OCI-LY7 (cell line): Measurements from ENCODE around the gene SERPINA4. TPM values are rescaled to one million over a fixed set of nuclear protein-coding genes. Genes with fewer than 3 reads are reported as not detected.

ENCODE experiments used
- BruUV-seq: library from RNA; stranded (reverse); fragments of 400-500 nt; replicated peaks from 2 replicates; lab custom pipeline; 2021; lab: Mats Ljungman, UMichigan
- CTCF ChIA-PET: fragments of 300-600 bp; sonication (Branson Sonifier 250); formaldehyde crosslinking; loops from one replicate; lab custom pipeline; 2022; ENCODE audit warnings: antibody characterized with exemption; ENCODE audit not compliant: unreplicated experiment; lab: Charles Lee
- POLR2A ChIA-PET: fragments of 300-600 bp; sonication (Branson Sonifier 250); formaldehyde crosslinking; loops from one replicate; lab custom pipeline; 2022; ENCODE audit warnings: antibody characterized with exemption; lab: Charles Lee
- DNase-seq: peaks from one replicate; pipeline ENCODE4 v3.0.0-alpha.2; 2015; ENCODE audit warnings: low spot score
- H2AFZ ChIP-seq: fragments of 200-600 bp; sonication (generic), shearing (Covaris generic); 2 replicates; pipeline ENCODE4 v1.6.1; 2014; ENCODE audit warnings: mild to moderate bottlenecking, antibody characterized with exemption, low read length, moderate library complexity
- H3K27ac ChIP-seq: fragments of 200-600 bp; sonication (generic); 2 replicates; pipeline ENCODE4 v1.5.1; 2014; ENCODE audit warnings: mixed run types, low read depth, mild to moderate bottlenecking, moderate library complexity, low read length, inconsistent platforms; ENCODE audit not compliant: poor library complexity, severe bottlenecking
- H3K36me3 ChIP-seq: fragments of 200-600 bp; sonication (generic); 2 replicates; pipeline ENCODE4 v1.6.1; 2014; ENCODE audit warnings: mild to moderate bottlenecking, antibody characterized with exemption, low read length, moderate library complexity, mixed read lengths; ENCODE audit not compliant: insufficient read depth
- H3K4me1 ChIP-seq: fragments of 200-600 bp; sonication (generic); 2 replicates; pipeline ENCODE4 v1.5.1; 2014; ENCODE audit warnings: mild to moderate bottlenecking, low read length; ENCODE audit not compliant: insufficient read depth, poor library complexity, severe bottlenecking
- H3K4me2 ChIP-seq: fragments of 200-600 bp; sonication (generic); 2 replicates; pipeline ENCODE4 v1.6.1; 2014; ENCODE audit warnings: mild to moderate bottlenecking, low read length
- H3K4me3 ChIP-seq: fragments of 200-600 bp; sonication (generic); 2 replicates; pipeline ENCODE4 v1.5.1; 2014; ENCODE audit warnings: mild to moderate bottlenecking, low read depth, low read length; ENCODE audit not compliant: poor library complexity, severe bottlenecking
- H3K79me2 ChIP-seq: fragments of 200-600 bp; sonication (generic); 2 replicates; pipeline ENCODE4 v1.6.1; 2016; ENCODE audit warnings: low read depth, mild to moderate bottlenecking, low read length, moderate library complexity, mixed read lengths; ENCODE audit not compliant: insufficient read depth
- H3K9me2 ChIP-seq: fragments of 200-600 bp; sonication (generic); 2 replicates; pipeline ENCODE4 v1.6.1; 2016; ENCODE audit warnings: mild to moderate bottlenecking, low read length, mixed read lengths; ENCODE audit not compliant: insufficient read depth
- H3K9me3 ChIP-seq: fragments of 200-600 bp; sonication (generic); 2 replicates; pipeline ENCODE4 v1.6.1; 2014; ENCODE audit warnings: mild to moderate bottlenecking, mixed run types, low read length, mixed read lengths
- H4K20me1 ChIP-seq: fragments of 200-600 bp; sonication (generic); 2 replicates; pipeline ENCODE4 v1.6.1; 2014; ENCODE audit warnings: mild to moderate bottlenecking, antibody characterized with exemption, low read length, moderate library complexity, mixed read lengths; ENCODE audit not compliant: insufficient read depth
- EZH2phosphoT487 ChIP-seq: fragments of 200-600 bp; sonication (generic); IDR thresholded peaks from 2 replicates; pipeline ENCODE4 v1.6.1; 2018; ENCODE audit warnings: low read depth, borderline replicate concordance, mild to moderate bottlenecking, mixed run types, antibody characterized with exemption, low read length, moderate library complexity, mixed read lengths
- intact Hi-C: fragments of 100-400 bp; cut with micrococcal nuclease; formaldehyde crosslinking; loops from one replicate; pipeline ENCODE4 v1.10.0; 2022; ENCODE audit not compliant: unreplicated experiment
- total RNA-seq, 2 experiments: library from RNA; depleted of rRNA in 1 of 2; stranded (reverse); fragments of >200 nt in 1 of 2; shearing (Covaris generic) in 1 of 2; gene quantifications; 2 replicates each; pipeline ENCODE4 v1.2.3, GENCODE V29; 2014 to 2022
- TF ChIP-seq, protein P1 (sequence below): fragments of 200-600 bp; sonication (generic); conservative IDR thresholded peaks from 2 replicates; pipeline ENCODE4 v1.5.1; 2014; ENCODE audit warnings: mild to moderate bottlenecking, antibody characterized with exemption, low read length, moderate library complexity, mixed read lengths

SERPINA4 gene
- total RNA-seq, 2 experiments from 2014 or later, result not detected

DNA sequence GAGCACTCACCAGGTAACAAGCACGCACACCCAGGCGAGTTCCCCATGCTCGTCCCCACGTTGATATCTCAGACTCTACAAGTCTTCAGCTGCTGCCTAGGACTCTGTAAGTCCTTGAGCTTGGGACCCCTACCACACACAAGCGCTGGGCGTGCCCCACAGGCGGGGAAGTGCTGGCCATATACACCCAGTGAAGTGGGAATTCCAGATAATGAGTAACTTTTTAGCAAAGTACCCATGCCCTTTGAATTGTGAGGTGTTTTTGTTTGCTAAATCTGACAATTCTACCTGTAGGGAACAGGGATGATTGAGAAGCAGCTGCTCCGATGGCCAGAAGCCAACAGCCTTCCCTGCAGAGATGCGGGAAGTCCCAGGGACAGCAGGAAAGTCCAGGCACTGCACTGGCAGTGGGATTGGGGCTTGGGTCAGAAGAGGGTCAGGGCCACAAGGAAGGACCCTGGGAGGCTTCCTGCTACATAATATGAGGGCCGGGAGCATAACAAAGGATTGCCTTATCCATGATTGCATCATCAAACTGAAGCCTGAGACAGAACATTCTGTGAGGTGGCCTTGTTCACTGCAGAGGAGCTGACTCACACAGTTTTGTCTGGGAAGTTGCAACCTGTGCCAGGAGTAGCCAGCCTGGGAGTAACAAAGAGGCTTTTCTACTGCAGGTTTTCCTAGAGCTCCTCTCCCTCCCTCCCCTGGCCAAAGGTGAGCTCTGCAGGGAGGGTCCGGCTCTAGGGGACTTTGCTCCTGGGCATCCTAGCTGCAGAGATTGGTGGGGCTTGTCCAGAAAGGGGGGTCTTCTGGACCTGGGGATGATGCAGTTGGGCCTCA lies 37.8 kb downstream of the SERPINA4 start:
- Histone ChIP-seq H3K79me2 (no peaks in the 10 kb centered on the region), H3K36me3 (no peaks in the 10 kb centered on the region), H3K4me2 (no peak overlapping the region), H3K4me1 (no peaks in the 10 kb centered on the region), H4K20me1 (no peaks in the 10 kb centered on the region), H3K9me2 (no peaks in the 10 kb centered on the region), H2AFZ (no peak overlapping the region), H3K27ac (no peak overlapping the region), H3K4me3 (no peak overlapping the region), H3K9me3 (no peaks in the 10 kb centered on the region)
- TF ChIP-seq, protein P1, sequence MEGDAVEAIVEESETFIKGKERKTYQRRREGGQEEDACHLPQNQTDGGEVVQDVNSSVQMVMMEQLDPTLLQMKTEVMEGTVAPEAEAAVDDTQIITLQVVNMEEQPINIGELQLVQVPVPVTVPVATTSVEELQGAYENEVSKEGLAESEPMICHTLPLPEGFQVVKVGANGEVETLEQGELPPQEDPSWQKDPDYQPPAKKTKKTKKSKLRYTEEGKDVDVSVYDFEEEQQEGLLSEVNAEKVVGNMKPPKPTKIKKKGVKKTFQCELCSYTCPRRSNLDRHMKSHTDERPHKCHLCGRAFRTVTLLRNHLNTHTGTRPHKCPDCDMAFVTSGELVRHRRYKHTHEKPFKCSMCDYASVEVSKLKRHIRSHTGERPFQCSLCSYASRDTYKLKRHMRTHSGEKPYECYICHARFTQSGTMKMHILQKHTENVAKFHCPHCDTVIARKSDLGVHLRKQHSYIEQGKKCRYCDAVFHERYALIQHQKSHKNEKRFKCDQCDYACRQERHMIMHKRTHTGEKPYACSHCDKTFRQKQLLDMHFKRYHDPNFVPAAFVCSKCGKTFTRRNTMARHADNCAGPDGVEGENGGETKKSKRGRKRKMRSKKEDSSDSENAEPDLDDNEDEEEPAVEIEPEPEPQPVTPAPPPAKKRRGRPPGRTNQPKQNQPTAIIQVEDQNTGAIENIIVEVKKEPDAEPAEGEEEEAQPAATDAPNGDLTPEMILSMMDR, result no peak
- no peak for TF ChIP-seq EZH2phosphoT487
- ChIA-PET POLR2A (interaction anchor here (0.6 to 0.7 kb wide), 3 partner anchors 12 to 166 kb away, joined by 4 to 7 read pairs (median 4); no protein-coding TSS in a partner anchor), CTCF (interaction anchor here (0.6 to 0.9 kb wide), 2 partner anchors 33 to 50 kb away, joined by 4 to 5 read pairs; no protein-coding TSS in a partner anchor)
- BruUV-seq, result no TSS peak
- DNase-seq, result no peak
- intact Hi-C loops, result no loop called here

DNA sequence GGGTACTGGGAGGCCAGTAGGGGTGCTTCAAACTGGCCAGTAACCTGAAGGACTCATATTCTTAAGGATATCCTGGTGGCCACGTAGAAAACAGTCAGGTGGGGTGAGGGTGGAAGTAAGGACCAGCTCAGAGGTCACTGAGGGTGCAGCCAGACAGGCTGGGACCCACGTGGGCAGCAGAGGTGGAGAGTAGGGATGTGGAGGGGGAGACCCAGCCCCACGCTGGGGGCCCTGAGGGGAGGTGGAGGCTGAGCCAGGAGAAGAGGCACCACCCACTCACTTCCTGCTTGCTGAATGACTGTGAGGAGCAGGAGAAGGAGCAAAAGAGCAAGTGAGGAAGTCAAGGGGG lies 38.4 kb downstream of the SERPINA4 start:
- no peaks in the 10 kb centered on the region for H3K4me1 ChIP-seq
- H3K36me3 ChIP-seq, result no peaks in the 10 kb centered on the region
- H3K9me2 ChIP-seq, result no peaks in the 10 kb centered on the region
- no peaks in the 10 kb centered on the region for H3K9me3 ChIP-seq
- no peak for DNase-seq
- H3K4me2 ChIP-seq, result no peak overlapping the region
- intact Hi-C loops, result no loop called here
- BruUV-seq, result no TSS peak
- H4K20me1 ChIP-seq, result no peaks in the 10 kb centered on the region
- H3K4me3 ChIP-seq, result no peak overlapping the region
- TF ChIP-seq EZH2phosphoT487, result no peak
- TF ChIP-seq, protein P1, result no peak
- H2AFZ ChIP-seq, result no peak overlapping the region
- ChIA-PET CTCF (no interaction called here), POLR2A (interaction anchor here (0.7 kb wide), 1 partner anchor 165 kb away, joined by 4 read pairs; no protein-coding TSS in a partner anchor)
- H3K27ac ChIP-seq, result no peak overlapping the region
- H3K79me2 ChIP-seq, result no peaks in the 10 kb centered on the region

DNA sequence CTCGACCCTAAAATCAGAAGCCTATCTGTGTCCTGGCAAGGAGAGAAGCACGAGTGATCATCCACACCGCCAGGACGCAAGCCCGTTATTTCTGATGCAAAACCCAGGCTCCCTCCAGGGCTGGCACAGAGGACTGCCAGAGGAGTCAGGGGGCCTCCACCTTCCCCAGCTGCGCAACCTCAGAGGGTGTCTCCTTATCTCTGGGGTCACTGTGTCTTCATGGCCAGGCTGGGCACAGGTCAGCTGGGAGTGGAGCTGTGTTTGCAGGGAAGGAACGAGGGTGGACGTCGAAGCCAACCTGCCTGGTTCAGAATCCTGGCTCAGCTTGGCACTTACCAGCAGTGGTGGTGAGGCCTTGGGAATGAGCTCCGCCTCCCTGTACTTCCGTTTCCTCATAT lies 38.9 kb downstream of the SERPINA4 start:
- no peaks in the 10 kb centered on the region for H3K4me1 ChIP-seq
- no peak overlapping the region for H3K27ac ChIP-seq
- H3K9me3 ChIP-seq, result no peaks in the 10 kb centered on the region
- H3K36me3 ChIP-seq, result no peaks in the 10 kb centered on the region
- POLR2A ChIA-PET, result no interaction called here
- no TSS peak for BruUV-seq
- CTCF ChIA-PET, result no interaction called here
- H2AFZ ChIP-seq, result no peak overlapping the region
- no peak overlapping the region for H3K4me2 ChIP-seq
- H4K20me1 ChIP-seq, result no peaks in the 10 kb centered on the region
- H3K4me3 ChIP-seq, result no peak overlapping the region
- DNase-seq, result no peak
- H3K9me2 ChIP-seq, result no peaks in the 10 kb centered on the region
- intact Hi-C loops, result no loop called here
- no peaks in the 10 kb centered on the region for H3K79me2 ChIP-seq
- TF ChIP-seq, protein P1, result no peak
- TF ChIP-seq EZH2phosphoT487, result no peak
